GM04504 (cell line): ENCODE results near the gene DAB2.

ENCODE experiments used
- DNase-seq: peaks from one replicate; pipeline ENCODE4 v3.0.0-alpha.2; 2012; ENCODE audit warnings: low read depth

The DAB2 gene

GRCh38 chr5:39447968-39448367 lies 23.2 kb upstream of the DAB2 start:
- DNase-seq = no peak

- no peak for DNase-seq
Observed at GRCh38 chr5:39447059-39447458, 22.3 kb upstream of the DAB2 start.

- no peak for DNase-seq
Observed at GRCh38 chr5:39446231-39446630, 21.5 kb upstream of the DAB2 start.

- DNase-seq = no peak
Observed at GRCh38 chr5:39443911-39444310, 19.1 kb upstream of the DAB2 start.

- no peak for DNase-seq
Observed at GRCh38 chr5:39442991-39443390, 18.2 kb upstream of the DAB2 start.

- DNase-seq = no peak
Observed at GRCh38 chr5:39441838-39442237, 17.1 kb upstream of the DAB2 start.

- no peak for DNase-seq
Observed at GRCh38 chr5:39440958-39441624, 16.3 kb upstream of the DAB2 start.

- DNase-seq = no peak
Observed at GRCh38 chr5:39440192-39440957, 15.6 kb upstream of the DAB2 start.

GRCh38 chr5:39439582-39440162 lies 14.9 kb upstream of the DAB2 start:
- no peak for DNase-seq

- DNase-seq = no peak
Observed at GRCh38 chr5:39437467-39437866, 12.7 kb upstream of the DAB2 start.

- DNase-seq = no peak
Observed at GRCh38 chr5:39433848-39434247, 9.1 kb upstream of the DAB2 start.

- no peak for DNase-seq
Observed at GRCh38 chr5:39432696-39433530, 8.1 kb upstream of the DAB2 start.

GRCh38 chr5:39430461-39430860 lies 5.7 kb upstream of the DAB2 start:
- DNase-seq = no peak

- DNase-seq = no peak
Observed at GRCh38 chr5:39428640-39429039, 3.9 kb upstream of the DAB2 start.

GRCh38 chr5:39427633-39428032 lies 2.9 kb upstream of the DAB2 start:
- no peak for DNase-seq

GRCh38 chr5:39427229-39427628 lies 2.4 kb upstream of the DAB2 start:
- no peak for DNase-seq

- no peak for DNase-seq
Observed at GRCh38 chr5:39426746-39427105, 1.9 kb upstream of the DAB2 start.

GRCh38 chr5:39426051-39426745 lies 1.4 kb upstream of the DAB2 start:
- no peak for DNase-seq

- DNase-seq = no peak
Observed at GRCh38 chr5:39423331-39423751, 1.4 kb downstream of the DAB2 start.

GRCh38 chr5:39422728-39423285 lies 2.0 kb downstream of the DAB2 start:
- DNase-seq = no peak

- DNase-seq = no peak
Observed at GRCh38 chr5:39422036-39422606, 2.7 kb downstream of the DAB2 start.
